HAP-1 (cell line): ENCODE data around the gene PMPCA.
"Not testable (repeated sequence)": the region's sequence is repeated elsewhere in the genome, so short reads cannot be mapped to it uniquely, and the experiment has no call there.

Experiments
- DNase-seq, 2 experiments: peaks; one replicate each; pipeline ENCODE4 v3.0.0-alpha.2; 2016 to 2020; ENCODE audit warnings: low spot score in 2 of 2
- H3K27me3 ChIP-seq: fragments of 250-450 bp; sonication (Bioruptor Pico); 2 replicates; pipeline ENCODE4 v1.5.1; 2020; ENCODE audit warnings: low read depth, mild to moderate bottlenecking, moderate library complexity
- H3K36me3 ChIP-seq: fragments of 250-450 bp; sonication (Bioruptor Pico); replicated peaks from 2 replicates; pipeline ENCODE4 v1.5.1; 2020; ENCODE audit warnings: mild to moderate bottlenecking
- H3K4me1 ChIP-seq: fragments of 250-450 bp; sonication (Bioruptor Pico); 2 replicates; pipeline ENCODE4 v1.5.1; 2020; ENCODE audit warnings: mild to moderate bottlenecking
- H3K4me3 ChIP-seq: fragments of 250-450 bp; sonication (Bioruptor Pico); 2 replicates; pipeline ENCODE4 v1.5.1; 2020; ENCODE audit warnings: mild to moderate bottlenecking, moderate library complexity
- H3K9me3 ChIP-seq: fragments of 250-450 bp; sonication (Bioruptor Pico); 2 replicates; pipeline ENCODE4 v1.5.1; 2020; ENCODE audit warnings: mild to moderate bottlenecking, moderate library complexity
- in situ Hi-C: fragments of 300-500 bp; cut with MboI; formaldehyde crosslinking; loops from 3 replicates; pipeline ENCODE4 v1.14.3; 2020; ENCODE audit warnings: low sequenced_read_pairs, inconsistent platforms, mixed read lengths

PMPCA gene

DNA sequence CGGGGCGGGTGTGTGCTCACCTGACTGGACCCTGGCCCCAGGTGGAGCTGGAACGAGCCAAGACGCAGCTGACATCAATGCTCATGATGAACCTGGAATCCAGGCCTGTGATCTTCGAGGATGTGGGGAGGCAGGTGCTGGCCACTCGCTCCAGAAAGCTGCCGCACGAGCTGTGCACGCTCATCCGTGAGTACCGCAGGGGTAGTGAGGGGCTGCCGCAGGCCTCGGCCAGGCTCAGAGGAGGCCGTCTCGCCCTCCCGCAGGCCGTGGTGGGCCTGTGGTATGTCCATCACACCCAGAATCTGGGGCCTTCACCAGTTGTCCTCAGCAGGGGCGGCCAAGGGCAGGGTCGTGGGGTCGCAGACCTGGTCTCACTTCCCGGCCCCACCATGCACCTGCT is 11.3 kb downstream of the PMPCA start:
- no peaks in the 10 kb centered on the region for H3K9me3 ChIP-seq
- in situ Hi-C loops = no loop called here
- H3K4me1 ChIP-seq = no peaks in the 10 kb centered on the region
- no peak overlapping the region for H3K4me3 ChIP-seq
- no peaks in the 10 kb centered on the region for H3K27me3 ChIP-seq
- peaks cover 64% of the 10 kb centered on the region for H3K36me3 ChIP-seq
- DNase-seq = no peak

DNA sequence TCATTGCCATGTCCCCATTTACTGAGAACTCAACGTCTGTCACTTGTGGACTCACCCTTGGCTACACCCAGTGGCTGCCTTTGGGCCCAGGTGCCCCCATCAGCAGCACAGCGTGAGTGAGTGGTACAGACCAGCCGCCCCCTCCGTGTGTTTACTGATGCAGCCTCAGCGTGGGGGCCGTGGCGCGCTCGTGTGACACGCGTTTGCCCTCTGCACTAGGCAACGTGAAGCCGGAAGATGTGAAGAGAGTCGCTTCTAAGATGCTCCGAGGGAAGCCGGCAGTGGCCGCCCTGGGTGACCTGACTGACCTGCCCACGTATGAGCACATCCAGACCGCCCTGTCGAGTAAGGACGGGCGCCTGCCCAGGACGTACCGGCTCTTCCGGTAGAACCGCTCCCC is 12.4 kb downstream of the PMPCA start:
- in situ Hi-C loops = no loop called here
- H3K4me3 ChIP-seq = no peak overlapping the region
- peaks cover 60% of the 10 kb centered on the region for H3K36me3 ChIP-seq
- no peaks in the 10 kb centered on the region for H3K27me3 ChIP-seq
- H3K4me1 ChIP-seq = no peaks in the 10 kb centered on the region
- no peak for DNase-seq
- H3K9me3 ChIP-seq = no peaks in the 10 kb centered on the region

DNA sequence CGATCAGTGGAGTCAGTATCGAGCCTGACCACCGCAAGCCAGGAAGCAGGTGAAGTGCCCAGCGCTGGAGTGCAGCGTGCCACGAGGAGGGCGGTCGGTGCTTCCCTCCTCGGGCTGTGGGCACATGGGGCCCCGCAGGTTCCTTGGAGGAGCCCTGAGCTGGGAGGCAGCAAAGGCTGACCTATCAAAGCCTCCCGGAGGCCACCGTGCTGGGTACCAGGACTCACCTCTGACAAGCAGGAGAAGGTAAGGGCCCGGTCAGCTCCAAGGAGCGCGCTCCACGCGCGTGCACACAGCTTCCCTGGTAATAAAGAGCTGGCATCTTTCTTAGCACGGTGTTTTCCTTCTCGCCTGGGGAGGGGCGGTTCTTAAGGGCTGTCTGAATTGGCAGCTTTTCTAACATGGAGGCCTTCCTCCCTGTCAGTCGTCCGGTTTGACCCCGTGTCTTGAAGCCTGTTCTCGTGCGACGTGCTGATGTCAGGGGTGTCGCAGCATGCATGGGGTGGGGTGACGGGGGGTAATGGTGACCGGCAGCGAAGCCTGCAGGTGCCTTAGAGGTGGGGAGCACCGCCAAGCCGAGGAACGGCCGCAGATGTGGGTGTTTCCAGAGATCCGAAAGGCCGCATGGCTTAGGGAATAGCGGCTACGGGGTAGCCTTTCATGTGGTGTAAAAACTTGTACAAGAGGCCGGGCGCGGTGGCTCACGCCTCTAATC is 13.1 kb downstream of the PMPCA start:
- no peak for DNase-seq
- Histone ChIP-seq H3K4me1 (no peaks in the 10 kb centered on the region), H3K36me3 (peaks cover 56% of the 10 kb centered on the region), H3K27me3 (no peaks in the 10 kb centered on the region), H3K9me3 (no peaks in the 10 kb centered on the region), H3K4me3 (no peak overlapping the region)
- in situ Hi-C loops = no loop called here

DNA sequence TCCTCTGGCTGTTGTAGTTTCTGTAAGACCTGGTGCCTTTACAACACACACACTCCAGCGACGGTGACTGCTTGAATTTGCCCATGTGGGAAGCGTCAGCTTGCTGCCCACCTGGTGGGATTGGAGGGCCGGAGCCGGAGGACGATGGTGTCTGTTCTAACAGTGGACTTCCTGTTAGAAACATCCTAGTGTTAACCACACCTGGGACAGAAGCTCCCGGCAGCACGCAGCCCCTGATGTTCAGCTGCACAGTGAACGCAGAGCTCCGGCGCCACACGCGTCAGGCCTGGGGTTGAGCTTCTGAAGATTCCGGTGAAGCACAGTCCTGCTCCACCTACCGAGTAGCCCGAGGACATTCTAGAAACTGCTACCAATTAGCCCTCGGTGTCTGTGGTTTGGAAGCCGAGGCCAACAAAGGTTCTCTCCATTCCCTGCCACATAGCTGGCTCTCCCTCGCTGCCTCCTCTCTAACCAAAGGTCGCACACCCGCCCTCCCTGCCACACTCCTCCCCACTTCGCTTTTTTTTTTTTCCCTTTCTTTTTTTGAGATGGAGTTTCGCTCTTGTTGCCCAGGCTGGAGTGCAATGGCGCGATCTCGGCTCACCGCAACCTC is 14.4 kb downstream of the PMPCA start:
- peaks cover 56% of the 10 kb centered on the region for H3K36me3 ChIP-seq
- in situ Hi-C loops = no loop called here

DNA sequence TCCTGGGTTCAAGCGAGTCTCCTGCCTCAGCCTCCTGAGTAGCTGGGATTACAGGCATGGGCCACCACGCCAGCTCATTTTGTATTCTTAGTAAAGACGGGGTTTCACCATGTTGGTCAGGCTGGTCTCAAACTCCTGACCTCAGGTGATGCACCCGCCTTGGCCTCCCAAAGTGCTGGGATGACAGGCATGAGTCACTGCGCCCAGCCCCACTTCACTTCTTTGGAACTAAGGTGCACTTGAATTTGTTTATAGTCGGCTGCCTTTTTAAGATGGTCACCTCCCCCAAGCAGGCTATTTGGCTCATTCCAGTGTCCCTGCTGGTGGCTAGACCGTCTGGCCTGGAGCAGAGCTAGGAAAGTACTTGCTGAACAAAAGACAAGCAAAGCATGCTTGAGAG is 14.9 kb downstream of the PMPCA start:
- peaks cover 62% of the 10 kb centered on the region for H3K36me3 ChIP-seq
- H3K4me3 ChIP-seq, H3K27me3 ChIP-seq, H3K4me1 ChIP-seq, in situ Hi-C loops, H3K9me3 ChIP-seq, DNase-seq: not testable (repeated sequence)

More for the DNA sequence above, 14.4 kb downstream of the PMPCA start:
- Histone ChIP-seq H3K27me3 (no peaks in the 10 kb centered on the region), H3K4me3 (no peak overlapping the region), H3K9me3 (no peaks in the 10 kb centered on the region), H3K4me1 (no peaks in the 10 kb centered on the region)
- no peak for DNase-seq

DNA sequence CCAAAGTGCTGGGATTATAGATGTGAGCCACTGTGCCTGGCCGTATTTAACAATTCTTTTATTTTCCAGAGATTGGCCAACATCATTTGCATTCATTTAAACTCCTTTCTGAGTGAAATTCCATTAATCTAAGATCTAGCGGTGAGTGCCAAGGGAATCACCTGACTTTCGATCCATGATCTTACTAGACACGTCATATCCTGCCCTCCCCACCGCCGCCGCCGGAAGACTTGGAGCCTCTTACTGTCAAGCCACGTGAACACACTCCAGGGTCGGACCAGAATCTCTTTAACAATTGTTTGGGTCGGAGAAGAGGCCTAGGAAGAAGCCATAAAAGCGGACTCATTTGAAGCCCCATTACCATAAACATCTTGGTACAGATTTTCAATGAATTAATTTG is 16.3 kb downstream of the PMPCA start:
- H3K27me3 ChIP-seq = no peaks in the 10 kb centered on the region
- in situ Hi-C loops = no loop called here
- H3K4me1 ChIP-seq = no peaks in the 10 kb centered on the region
- peaks cover 62% of the 10 kb centered on the region for H3K36me3 ChIP-seq
- no peak for DNase-seq
- H3K4me3 ChIP-seq = no peak overlapping the region
- no peaks in the 10 kb centered on the region for H3K9me3 ChIP-seq

DNA sequence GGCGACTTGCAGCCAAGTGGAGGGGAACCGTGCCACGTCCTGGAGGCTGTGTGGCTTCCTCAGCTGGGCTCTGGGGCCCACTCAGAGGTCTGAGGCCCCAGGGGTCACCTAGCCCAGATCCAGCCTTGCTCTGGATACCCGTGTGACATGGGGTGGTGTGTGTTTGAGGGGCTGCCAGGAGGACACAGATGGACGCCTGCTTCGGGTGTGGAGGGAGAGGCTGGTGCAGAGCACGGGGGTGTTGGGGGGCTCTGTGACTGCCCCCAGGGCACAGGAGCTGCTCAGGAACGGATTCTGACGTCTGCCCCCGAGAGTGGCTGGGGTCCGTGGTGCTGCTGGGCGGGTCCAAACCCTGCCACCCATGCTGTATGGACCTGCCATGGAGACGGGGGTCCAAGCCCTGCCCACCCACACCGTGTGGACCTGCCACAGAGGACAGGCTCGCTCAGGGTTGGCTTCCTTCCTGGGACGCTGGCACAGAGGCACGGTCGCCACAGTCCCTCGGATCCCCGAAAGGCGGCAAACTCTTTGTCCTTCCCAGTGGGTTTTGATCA is 18.7 kb downstream of the PMPCA start:
- no peak for DNase-seq
- no peaks in the 10 kb centered on the region for H3K9me3 ChIP-seq
- peaks cover 38% of the 10 kb centered on the region for H3K36me3 ChIP-seq
- H3K27me3 ChIP-seq = no peaks in the 10 kb centered on the region
- no peak overlapping the region for H3K4me3 ChIP-seq
- H3K4me1 ChIP-seq = no peaks in the 10 kb centered on the region
- in situ Hi-C loops = no loop called here

DNA sequence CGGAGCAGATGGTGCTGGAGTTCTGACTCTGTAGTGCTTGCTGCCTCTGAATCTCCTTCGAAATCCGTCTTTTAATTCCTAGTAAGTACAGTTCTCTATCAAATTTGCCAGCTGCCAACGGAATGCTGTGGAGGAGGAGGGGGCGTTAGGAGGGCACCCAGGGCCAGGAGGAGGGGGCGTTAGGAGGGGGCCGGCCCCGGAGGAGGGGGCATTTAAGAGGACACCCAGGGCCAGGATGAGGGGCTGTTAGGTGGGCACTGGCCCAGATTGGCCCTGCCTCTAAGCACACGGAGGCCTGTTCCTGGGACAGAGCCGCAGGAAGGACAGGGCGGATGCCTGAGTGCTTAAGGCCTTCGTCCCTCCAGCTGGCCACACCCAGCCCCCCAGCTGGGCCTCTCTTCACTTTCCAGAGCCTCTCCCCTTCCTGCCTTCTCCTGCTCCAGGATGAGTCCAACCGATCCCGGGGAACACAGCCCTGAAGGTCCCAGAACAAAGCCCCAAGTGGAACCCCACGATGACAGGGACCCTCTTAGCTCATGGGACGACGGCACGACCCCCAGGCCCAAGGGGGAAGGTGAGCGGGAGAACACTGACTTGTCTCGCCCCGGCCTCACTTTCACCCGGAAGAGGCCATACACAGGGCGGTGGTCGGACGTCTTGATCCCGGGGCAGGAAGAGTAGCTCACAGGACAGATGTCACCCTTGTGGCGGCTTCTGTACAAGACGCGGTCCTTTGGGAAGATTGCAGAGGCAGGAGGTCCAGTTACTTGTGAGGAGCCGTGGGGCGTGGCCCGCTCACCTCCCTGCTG is 19.4 kb downstream of the PMPCA start:
- H3K27me3 ChIP-seq = no peaks in the 10 kb centered on the region
- H3K4me1 ChIP-seq = no peaks in the 10 kb centered on the region
- DNase-seq = no peak
- in situ Hi-C loops = no loop called here
- H3K9me3 ChIP-seq = no peaks in the 10 kb centered on the region
- peaks cover 31% of the 10 kb centered on the region for H3K36me3 ChIP-seq
- H3K4me3 ChIP-seq = no peak overlapping the region

DNA sequence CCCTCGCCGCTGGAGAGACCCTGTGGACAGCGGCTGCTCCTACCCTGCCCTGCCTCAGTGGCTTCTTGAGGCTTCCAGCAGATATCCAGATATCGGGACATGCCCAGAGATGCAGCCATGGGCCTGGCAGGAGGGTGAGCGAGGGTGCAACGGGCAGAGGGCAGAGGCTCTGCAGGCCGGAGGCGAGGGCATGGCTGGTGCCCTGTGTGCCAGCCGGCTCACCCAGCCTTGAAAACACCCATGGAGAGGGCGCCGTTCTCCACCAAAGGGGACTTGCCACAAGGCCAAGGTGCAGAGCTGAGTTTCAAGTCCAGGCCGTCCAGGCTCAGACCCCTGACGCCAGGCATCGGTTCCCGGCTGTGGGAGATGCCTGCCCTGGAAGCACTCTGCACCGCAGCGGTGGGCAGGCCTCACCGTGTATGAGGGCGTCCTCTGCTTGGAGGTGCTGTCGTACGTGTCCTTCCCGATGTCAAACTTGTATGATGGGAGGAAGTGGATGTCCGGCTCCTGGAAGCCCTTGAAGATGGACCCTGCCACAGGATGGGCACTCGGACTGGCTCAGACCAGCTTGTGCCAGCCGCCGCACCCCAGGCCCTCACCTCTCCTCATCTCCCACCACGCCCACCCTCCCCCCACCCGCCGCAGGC is 20.3 kb downstream of the PMPCA start:
- H3K4me3 ChIP-seq = no peak overlapping the region
- H3K36me3 ChIP-seq = peaks cover 30% of the 10 kb centered on the region
- DNase-seq = no peak
- no peaks in the 10 kb centered on the region for H3K9me3 ChIP-seq
- no peaks in the 10 kb centered on the region for H3K4me1 ChIP-seq
- in situ Hi-C loops = no loop called here
- H3K27me3 ChIP-seq = no peaks in the 10 kb centered on the region

DNA sequence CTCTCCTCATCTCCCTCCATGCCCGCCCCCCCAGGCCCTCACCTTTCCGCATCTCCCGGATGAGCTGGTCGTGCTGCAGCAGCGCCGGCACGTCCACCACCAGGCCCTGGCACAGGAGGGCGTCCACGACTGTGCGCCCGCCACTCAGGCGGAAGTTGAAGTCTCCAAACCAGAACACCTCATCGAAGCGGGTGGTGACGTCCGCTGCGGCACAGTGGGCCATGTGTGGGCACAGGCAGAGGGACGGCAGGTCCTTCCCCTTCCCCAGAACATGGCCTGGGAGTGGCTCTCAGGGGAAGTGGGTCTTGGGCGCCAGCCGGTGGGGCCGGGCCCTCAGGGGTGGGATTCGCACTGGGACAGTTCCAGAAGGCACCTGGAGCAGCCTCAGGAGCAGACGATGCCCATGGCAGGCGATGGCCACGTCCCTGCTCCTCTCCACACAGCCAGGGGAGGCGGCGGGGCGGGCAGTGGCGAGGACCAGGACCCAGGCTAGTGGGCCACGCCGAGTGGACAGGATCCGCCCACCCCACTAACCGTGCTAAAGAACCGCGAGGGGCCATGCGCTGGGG is 21.4 kb downstream of the PMPCA start:
- no peaks in the 10 kb centered on the region for H3K4me1 ChIP-seq
- no peaks in the 10 kb centered on the region for H3K27me3 ChIP-seq
- DNase-seq = no peak
- in situ Hi-C loops = no loop called here
- no peak overlapping the region for H3K4me3 ChIP-seq
- no peaks in the 10 kb centered on the region for H3K9me3 ChIP-seq
- H3K36me3 ChIP-seq = peaks cover 30% of the 10 kb centered on the region

DNA sequence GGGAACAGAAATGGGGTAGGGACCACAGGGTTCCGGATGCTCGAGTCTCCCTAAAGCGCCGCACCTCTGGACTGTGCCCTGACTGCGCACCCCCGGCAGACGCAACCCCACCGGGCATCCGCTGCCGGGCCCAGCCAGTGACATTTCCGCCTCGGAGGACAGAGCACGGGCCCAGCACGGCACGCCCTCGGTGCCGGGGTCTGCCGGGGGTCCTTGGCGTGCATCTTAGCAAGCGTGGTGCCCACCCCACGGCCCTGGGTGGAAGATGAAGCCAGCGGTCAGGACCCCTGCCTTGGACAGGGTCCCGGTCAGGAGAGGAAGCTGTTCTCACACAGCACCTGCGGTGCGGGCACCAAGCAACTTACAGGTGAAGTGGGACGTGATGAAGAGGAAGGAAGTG is 22.1 kb downstream of the PMPCA start:
- H3K9me3 ChIP-seq = no peaks in the 10 kb centered on the region
- in situ Hi-C loops = no loop called here
- no peak for DNase-seq
- H3K36me3 ChIP-seq = peaks cover 25% of the 10 kb centered on the region
- H3K4me3 ChIP-seq = no peak overlapping the region
- H3K27me3 ChIP-seq = no peaks in the 10 kb centered on the region
- peaks cover 6% of the 10 kb centered on the region for H3K4me1 ChIP-seq

DNA sequence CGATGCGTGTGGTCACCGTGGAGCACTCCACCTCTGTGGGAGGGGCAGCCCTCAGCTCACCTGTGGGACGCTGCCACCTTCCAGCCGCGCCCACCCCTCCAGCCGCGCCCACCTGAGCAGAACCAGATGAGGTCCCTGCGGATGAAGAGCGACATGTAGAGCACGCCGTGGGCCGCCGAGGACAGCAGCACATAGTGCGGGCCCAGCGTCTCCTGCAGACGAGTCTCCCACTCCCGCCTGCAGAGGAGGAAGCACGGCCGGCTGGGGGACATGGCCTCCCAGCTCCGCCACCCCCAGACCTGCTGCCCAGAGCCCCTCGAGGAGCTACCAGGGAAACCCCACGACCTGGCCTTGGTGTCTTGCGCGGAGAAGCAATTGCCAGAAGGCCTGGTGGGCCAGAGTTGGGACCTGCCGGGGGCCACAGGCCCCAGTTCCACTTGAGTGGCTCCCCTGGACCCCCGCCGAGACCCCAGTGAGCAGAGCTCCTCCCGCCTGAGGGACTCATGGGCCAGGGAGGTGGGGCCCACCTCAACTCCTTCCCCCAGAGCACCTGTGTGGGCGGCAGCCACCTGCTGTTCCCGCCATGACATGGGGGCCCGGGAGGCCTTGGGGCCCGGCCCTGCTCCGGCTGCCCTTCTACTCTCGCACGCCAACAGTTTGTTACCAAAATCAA is 22.7 kb downstream of the PMPCA start:
- H3K4me1 ChIP-seq = peaks cover 9% of the 10 kb centered on the region
- no peak for DNase-seq
- H3K36me3 ChIP-seq = peaks cover 28% of the 10 kb centered on the region
- H3K27me3 ChIP-seq = no peaks in the 10 kb centered on the region
- no peak overlapping the region for H3K4me3 ChIP-seq
- H3K9me3 ChIP-seq = no peaks in the 10 kb centered on the region
- in situ Hi-C loops = no loop called here
